Testis (tissue), 3 donors: ENCODE results near the gene VEGFB. TPM values are rescaled to one million over a fixed set of nuclear protein-coding genes. Genes with fewer than 3 reads are reported as not detected.

ENCODE experiments used
- DNase-seq: peaks from one replicate; pipeline ENCODE4 v3.0.0-alpha.2; 2019
- H3K27ac ChIP-seq, 2 donors: fragments of 200-600 bp; sonication (generic); one replicate each; pipeline ENCODE4 v1.5.1; 2019
- H3K27me3 ChIP-seq: fragments of 200-600 bp; sonication (generic); one replicate; pipeline ENCODE4 v1.5.1; 2019
- H3K36me3 ChIP-seq: fragments of 200-600 bp; sonication (generic); one replicate; pipeline ENCODE4 v1.5.1; 2017; ENCODE audit warnings: low read depth; ENCODE audit errors: missing control alignments
- H3K4me1 ChIP-seq: fragments of 200-600 bp; sonication (generic); one replicate; pipeline ENCODE4 v1.5.1; 2019
- H3K4me3 ChIP-seq, 2 donors: fragments of 200-600 bp; sonication (generic); one replicate each; pipeline ENCODE4 v1.5.1; 2017 to 2019
- H3K9me3 ChIP-seq: fragments of 200-600 bp; sonication (generic); one replicate; pipeline ENCODE4 v1.5.1; 2017
- CTCF ChIP-seq, 3 experiments: fragments of 450-650 bp in 2 of 3; fragments of 200-600 bp in 1 of 3; sonication (generic) in 1 of 3; IDR thresholded peaks; one replicate each; pipeline ENCODE4 v1.5.1; 2016 to 2019; ENCODE audit warnings: antibody characterized with exemption in 3 of 3, mild to moderate bottlenecking in 2 of 3, moderate library complexity in 1 of 3
- POLR2A ChIP-seq: fragments of 450-650 bp; IDR thresholded peaks from one replicate; pipeline ENCODE4 v1.6.1; 2017; ENCODE audit warnings: antibody characterized with exemption, mild to moderate bottlenecking, moderate library complexity
- WGBS, 2 donors: methylation state at CpG; one replicate each; pipeline ENCODE4 v1.1.5; 2018; 5-methylcytosine and 5-hydroxymethylcytosine counted together
- intact Hi-C: fragments of 100-400 bp; cut with DNase I; formaldehyde crosslinking; loops from one replicate; pipeline ENCODE4 v1.15.1; 2023; ENCODE audit warnings: low total_unique reads
- polyA plus RNA-seq: library from polyadenylated mRNA; stranded (reverse); fragments of 350-450 nt; fragmentation: Illumina TruSeq; extraction: RNeasy Lipid Tissue Mini Kit (QIAGEN cat#74804); gene quantifications from one replicate; pipeline ENCODE4 v1.2.3, GENCODE V29; 2014; ENCODE audit warnings: low read depth, low replicate concordance; ENCODE audit not compliant: insufficient read depth
- total RNA-seq, 2 donors: library from RNA; depleted of rRNA; stranded (reverse); fragments of >200 nt; gene quantifications; one replicate each; pipeline ENCODE4 v1.2.3, GENCODE V29; 2016

VEGFB gene
- total and polyA plus RNA-seq, 3 donors from 2014 or later = 19.1 to 57.3 (median 47.8) TPM

- Histone ChIP-seq H3K9me3 (no peaks in the 10 kb centered on the region), H3K27ac (peak overlapping the region in 1 of 2 donors; percentile 11), H3K4me1 (peaks cover 35% of the 10 kb centered on the region), H3K4me3 (peak overlapping the region in 1 of 2 donors; percentile 61), H3K36me3 (no peaks in the 10 kb centered on the region), H3K27me3 (no peaks in the 10 kb centered on the region)
- no peak for DNase-seq
- TF ChIP-seq POLR2A (no peak), CTCF (IDR thresholded peaks at IDR 0.05) (no peak)
- intact Hi-C loops = no loop called here
- WGBS, 2 donors = 21% methylated on average over 13 of the region's 13 CpGs; no CpG with 5 or more reads in 1 of the 2 donors
Measured at GRCh38 chr11:64250415-64251015, 16.1 kb downstream of the VEGFB start.

GRCh38 chr11:64251016-64251752 lies 16.8 kb downstream of the VEGFB start, which contains the start of gene PLCB3:
Gene PLCB3 (plus strand): TSS chr11:64251530. CDS start chr11:64251650, 120 bp downstream.
- peak within 1 kb of the TSS; percentile 72 for H3K27ac ChIP-seq
- intact Hi-C loops = no loop called here
- H3K4me1 ChIP-seq = peaks cover 30% of the 10 kb centered on the region
- H3K27me3 ChIP-seq = no peaks in the 10 kb centered on the region
- H3K4me3 ChIP-seq = peak within 1 kb of the TSS; percentile 83 to 84
- H3K9me3 ChIP-seq = no peaks in the 10 kb centered on the region
- TF ChIP-seq POLR2A (no peak), CTCF (IDR thresholded peaks at IDR 0.05) (peak; percentile 86 to 93 (median 87))
- peak; percentile 69 for DNase-seq
- 0 to 1% methylated on average over 3 to 63 of the region's 75 CpGs for WGBS, 2 donors
- no peaks in the 10 kb centered on the region for H3K36me3 ChIP-seq

- H3K36me3 ChIP-seq = no peaks in the 10 kb centered on the region
- DNase-seq = no peak
- intact Hi-C loops = no loop called here
- H3K4me1 ChIP-seq = peaks cover 30% of the 10 kb centered on the region
- no peaks in the 10 kb centered on the region for H3K9me3 ChIP-seq
- 0% methylated on average over 13 to 18 of the region's 18 CpGs for WGBS, 2 donors
- H3K27ac ChIP-seq = peak overlapping the region; percentile 72
- TF ChIP-seq CTCF (IDR thresholded peaks at IDR 0.05) = no peak
- TF ChIP-seq POLR2A = no peak
- H3K4me3 ChIP-seq = peak overlapping the region; percentile 83 to 84
- no peaks in the 10 kb centered on the region for H3K27me3 ChIP-seq
Measured at GRCh38 chr11:64251753-64252002, 17.3 kb downstream of the VEGFB start.

- peak overlapping the region; percentile 72 for H3K27ac ChIP-seq
- WGBS, 2 donors = 3 to 4% methylated on average over 12 to 23 of the region's 23 CpGs
- DNase-seq = peak; percentile 46
- no peaks in the 10 kb centered on the region for H3K27me3 ChIP-seq
- TF ChIP-seq POLR2A = no peak
- peak in 2 of 3 experiments; percentile 10 to 22 for TF ChIP-seq CTCF (IDR thresholded peaks at IDR 0.05)
- intact Hi-C loops = no loop called here
- H3K9me3 ChIP-seq = no peaks in the 10 kb centered on the region
- H3K4me1 ChIP-seq = peaks cover 30% of the 10 kb centered on the region
- peak overlapping the region; percentile 83 to 84 for H3K4me3 ChIP-seq
- no peaks in the 10 kb centered on the region for H3K36me3 ChIP-seq
Measured at GRCh38 chr11:64252003-64252872, 17.9 kb downstream of the VEGFB start.
